Small intestine (tissue), 7 donors: ENCODE results near the gene BOC. TPM values are rescaled to one million over a fixed set of nuclear protein-coding genes. Genes with fewer than 3 reads are reported as not detected.

Source experiments
- DNase-seq, 2 donors: peaks; one replicate each; pipeline versions ENCODE4 v3.0.0 to v3.0.0-alpha.2; 2013
- FAIRE-seq: peaks from 2 replicates; lab custom pipeline; 2012; peaks lifted over from hg19 to GRCh38; lab: Jason Lieb, UNC
- H3K27ac ChIP-seq, 3 donors: one replicate each; pipeline ENCODE4 v1.5.1; 2013; ENCODE audit warnings: low read length in 2 of 3, mild to moderate bottlenecking in 2 of 3, control low read depth in 1 of 3, inconsistent platforms in 1 of 3, low read depth in 1 of 3, moderate library complexity in 1 of 3
- H3K27me3 ChIP-seq, 3 donors: one replicate each; pipeline ENCODE4 v1.6.1; 2013; ENCODE audit warnings: low read length in 3 of 3, inconsistent platforms in 1 of 3; ENCODE audit not compliant: control insufficient read depth in 3 of 3, insufficient read depth in 3 of 3
- H3K36me3 ChIP-seq, 3 donors: one replicate each; pipeline ENCODE4 v1.6.1; 2013; ENCODE audit warnings: low read length in 3 of 3, inconsistent platforms in 1 of 3, low read depth in 1 of 3, mild to moderate bottlenecking in 1 of 3, moderate library complexity in 1 of 3; ENCODE audit not compliant: control insufficient read depth in 3 of 3, insufficient read depth in 2 of 3
- H3K4me1 ChIP-seq, 3 donors: one replicate each; pipeline ENCODE4 v1.6.1; 2013; ENCODE audit warnings: low read length in 2 of 3, inconsistent platforms in 1 of 3, low read depth in 1 of 3, mild to moderate bottlenecking in 1 of 3, moderate library complexity in 1 of 3; ENCODE audit not compliant: control insufficient read depth in 3 of 3, insufficient read depth in 2 of 3
- H3K4me3 ChIP-seq, 3 donors: one replicate each; pipeline ENCODE4 v1.5.1; 2013; ENCODE audit warnings: low read length in 3 of 3, control low read depth in 1 of 3, inconsistent platforms in 1 of 3, low read depth in 1 of 3, mild to moderate bottlenecking in 1 of 3, moderate library complexity in 1 of 3
- H3K9me3 ChIP-seq, 2 donors: one replicate each; pipeline ENCODE4 v1.6.1; 2013; ENCODE audit warnings: low read depth in 1 of 2, low read length in 1 of 2; ENCODE audit not compliant: control insufficient read depth in 2 of 2, insufficient read depth in 1 of 2
- WGBS, 3 donors: extraction: QIAGEN DNeasy Blood & Tissue Kit; methylation state at CpG; one replicate each; pipeline ENCODE4 v1.1.7; 2013; 5-methylcytosine and 5-hydroxymethylcytosine counted together
- polyA plus RNA-seq, 4 donors: library from polyadenylated mRNA; stranded (reverse) in 3 of 4; unstranded in 1 of 4; fragments of 200-250 nt in 3 of 4; fragments of 120-200 nt in 1 of 4; gene quantifications; one replicate each; pipeline versions ENCODE4 v1.2.1 to v1.2.3, GENCODE V29; 2013
- donor health status: healthy with polysubstance abuse.
- donor health status: control.
- donor health status: control.
- donor health status: Bipolar disorder and iron deficiency.
- donor health status: healthy.

BOC gene
- polyA plus RNA-seq, 4 donors = 0.22 to 4.6 (median 2.9) TPM

DNA sequence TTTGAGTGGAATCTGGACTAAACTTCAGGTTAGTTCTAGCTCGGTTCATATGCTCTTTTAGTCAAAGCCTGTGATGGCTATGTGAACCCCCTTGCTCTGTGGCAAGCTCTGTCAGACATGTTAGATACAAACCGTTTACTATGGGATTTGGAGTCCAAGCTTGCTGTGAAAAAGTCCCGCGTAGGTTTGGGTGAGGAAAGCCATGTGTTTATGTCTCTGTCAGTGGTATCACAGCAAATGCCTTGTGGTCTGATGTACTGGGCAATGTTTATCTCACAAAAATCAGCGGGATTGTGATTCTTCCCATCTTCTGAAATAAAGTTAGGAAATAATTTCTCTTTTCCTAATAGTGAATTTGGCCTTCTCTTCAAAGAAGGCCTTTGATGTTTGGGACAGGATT, 5.0 kb downstream of the BOC start:
- Histone ChIP-seq H3K27ac (no peak overlapping the region), H3K27me3 (peaks cover 0 to 34% (median 0%) of the 10 kb centered on the region in 3 donors), H3K9me3 (no peaks in the 10 kb centered on the region), H3K4me3 (no peak overlapping the region), H3K4me1 (peaks cover 0 to 6% (median 0%) of the 10 kb centered on the region in 3 donors), H3K36me3 (peaks cover 0 to 2% (median 0%) of the 10 kb centered on the region in 3 donors)
- DNase-seq (no peak), FAIRE-seq (no peak)
- WGBS, 3 donors = 82 to 94% (median 85%) methylated on average over 5 of the region's 5 CpGs

DNA sequence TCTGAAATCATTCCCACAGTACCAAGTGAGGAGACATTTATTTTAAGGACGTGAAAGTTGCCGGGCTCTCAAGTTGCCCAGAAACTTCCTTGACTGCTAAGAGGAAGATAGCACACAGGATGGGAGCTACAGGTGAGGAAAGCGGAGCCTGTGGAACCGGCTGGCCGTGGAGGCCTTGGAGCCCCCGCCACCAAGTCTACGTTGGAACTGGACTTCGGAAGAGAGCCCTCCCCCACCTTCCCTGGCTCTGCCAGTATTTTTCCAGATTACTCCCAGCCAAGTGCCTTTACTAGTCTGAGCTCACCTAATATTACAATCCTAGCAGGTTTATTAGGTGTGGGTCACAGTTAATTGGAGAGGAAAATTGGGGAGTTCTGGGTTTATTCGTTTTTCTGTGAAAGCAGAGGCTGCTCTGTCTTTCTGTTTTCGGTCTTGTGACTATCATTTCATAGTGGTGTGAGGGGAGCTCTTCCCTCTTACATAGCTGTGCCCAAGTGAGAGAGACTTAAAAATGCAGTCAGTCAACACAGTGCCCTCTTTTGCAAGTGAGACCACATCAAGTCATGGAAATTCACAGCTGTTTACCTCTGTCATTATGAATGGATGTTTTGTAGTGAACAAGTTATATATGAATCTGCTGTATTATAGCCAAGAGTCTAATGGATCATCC, 6.8 kb downstream of the BOC start:
- Histone ChIP-seq H3K4me1 (no peaks in the 10 kb centered on the region), H3K4me3 (no peak overlapping the region), H3K36me3 (peaks cover 0 to 2% (median 0%) of the 10 kb centered on the region in 3 donors), H3K9me3 (no peaks in the 10 kb centered on the region), H3K27me3 (peaks cover 0 to 31% (median 0%) of the 10 kb centered on the region in 3 donors), H3K27ac (no peak overlapping the region)
- DNase-seq (no peak), FAIRE-seq (no peak)
- WGBS, 3 donors = 66 to 86% (median 75%) methylated on average over 10 of the region's 10 CpGs

DNA sequence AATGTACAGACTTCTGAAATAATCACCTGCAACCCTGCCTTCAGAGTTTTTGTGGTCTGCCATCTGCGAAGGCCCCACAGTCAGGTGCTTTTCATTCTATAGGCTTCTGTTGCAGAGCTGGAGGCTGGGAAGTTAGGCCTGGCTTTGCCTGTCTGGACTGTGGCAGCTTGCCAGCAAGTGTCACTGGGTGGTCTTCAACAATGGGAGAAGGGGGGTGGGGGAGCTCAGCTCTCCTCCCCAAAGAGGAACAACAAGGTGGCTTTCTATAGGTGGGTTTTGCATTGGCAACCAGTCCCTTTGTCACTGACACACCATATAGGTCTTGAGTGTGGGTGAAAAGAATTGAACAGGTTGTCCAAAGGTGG, 7.3 kb downstream of the BOC start:
- Histone ChIP-seq H3K27ac (no peak overlapping the region), H3K36me3 (peaks cover 0 to 2% (median 0%) of the 10 kb centered on the region in 3 donors), H3K4me3 (no peak overlapping the region), H3K9me3 (no peaks in the 10 kb centered on the region), H3K4me1 (no peaks in the 10 kb centered on the region), H3K27me3 (peaks cover 0 to 28% (median 0%) of the 10 kb centered on the region in 3 donors)
- FAIRE-seq = no peak
- DNase-seq = no peak
- WGBS, 3 donors = 77 to 92% (median 92%) methylated on average over 1 of the region's 1 CpG

DNA sequence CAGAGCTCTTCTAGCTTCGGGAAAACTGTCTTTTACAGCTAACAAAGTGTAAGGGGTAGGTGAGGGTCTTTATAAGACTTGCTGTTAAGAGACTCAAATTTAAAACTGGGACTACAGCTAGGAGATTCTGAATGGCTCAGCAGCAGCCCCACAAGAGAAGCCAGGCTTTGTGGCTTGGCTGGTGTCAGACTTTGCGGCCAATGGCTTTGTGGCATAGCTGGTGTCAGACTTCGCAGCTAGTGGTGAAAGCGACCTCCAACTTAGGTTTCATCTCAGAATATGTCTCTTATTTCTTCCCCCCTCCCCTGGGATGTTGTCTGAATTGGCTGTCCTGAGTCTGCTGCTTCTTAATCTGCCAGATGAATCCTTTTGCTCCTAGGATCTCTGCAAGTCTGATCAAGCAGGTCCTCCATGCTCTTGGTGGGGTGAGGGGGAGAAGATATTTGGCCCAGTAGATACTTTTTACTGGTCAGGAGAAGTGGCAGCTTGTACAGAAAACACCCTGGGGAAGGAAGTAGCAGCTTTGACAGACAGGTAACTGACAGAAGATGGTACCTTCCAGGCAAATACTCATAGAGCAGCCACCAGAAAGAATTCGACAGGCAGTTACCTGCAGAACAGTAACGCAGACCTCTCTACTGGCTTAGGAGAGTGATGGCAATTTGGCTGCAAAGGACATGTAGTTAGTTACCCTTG, 8.4 kb downstream of the BOC start:
- peaks cover 0 to 28% (median 0%) of the 10 kb centered on the region in 3 donors for H3K27me3 ChIP-seq
- H3K4me3 ChIP-seq = no peak overlapping the region
- H3K4me1 ChIP-seq = no peaks in the 10 kb centered on the region
- no peak for DNase-seq
- H3K36me3 ChIP-seq = peaks cover 0 to 4% (median 0%) of the 10 kb centered on the region in 3 donors
- FAIRE-seq = no peak
- no peaks in the 10 kb centered on the region for H3K9me3 ChIP-seq
- 56 to 65% (median 61%) methylated on average over 6 of the region's 6 CpGs for WGBS, 3 donors
- no peak overlapping the region for H3K27ac ChIP-seq

DNA sequence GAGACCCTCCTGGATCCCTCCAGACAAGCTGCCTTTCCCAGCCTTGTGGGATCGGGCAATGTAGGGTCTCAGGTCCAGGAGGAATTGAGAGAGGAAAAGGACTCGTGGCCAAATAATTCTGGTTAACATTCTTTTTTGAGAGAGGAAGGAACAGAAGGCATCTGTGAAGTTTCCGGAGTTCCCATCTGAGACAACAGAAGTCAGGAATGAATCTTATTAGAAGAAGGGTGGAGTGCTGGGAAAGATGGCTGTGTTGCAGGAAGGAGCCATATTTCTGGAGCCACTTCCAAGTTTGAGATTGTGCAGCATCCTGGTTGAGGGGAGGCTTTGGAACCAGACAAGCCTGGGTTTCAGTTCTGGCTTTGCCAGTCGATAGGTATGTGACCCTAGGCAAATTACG, 9.4 kb downstream of the BOC start:
- Histone ChIP-seq H3K27ac (no peak overlapping the region), H3K4me1 (no peaks in the 10 kb centered on the region), H3K9me3 (no peaks in the 10 kb centered on the region), H3K36me3 (peaks cover 0 to 4% (median 0%) of the 10 kb centered on the region in 3 donors), H3K4me3 (no peak overlapping the region), H3K27me3 (peaks cover 0 to 22% (median 0%) of the 10 kb centered on the region in 3 donors)
- FAIRE-seq = no peak
- 77 to 82% (median 79%) methylated on average over 5 of the region's 5 CpGs for WGBS, 3 donors
- DNase-seq = no peak

DNA sequence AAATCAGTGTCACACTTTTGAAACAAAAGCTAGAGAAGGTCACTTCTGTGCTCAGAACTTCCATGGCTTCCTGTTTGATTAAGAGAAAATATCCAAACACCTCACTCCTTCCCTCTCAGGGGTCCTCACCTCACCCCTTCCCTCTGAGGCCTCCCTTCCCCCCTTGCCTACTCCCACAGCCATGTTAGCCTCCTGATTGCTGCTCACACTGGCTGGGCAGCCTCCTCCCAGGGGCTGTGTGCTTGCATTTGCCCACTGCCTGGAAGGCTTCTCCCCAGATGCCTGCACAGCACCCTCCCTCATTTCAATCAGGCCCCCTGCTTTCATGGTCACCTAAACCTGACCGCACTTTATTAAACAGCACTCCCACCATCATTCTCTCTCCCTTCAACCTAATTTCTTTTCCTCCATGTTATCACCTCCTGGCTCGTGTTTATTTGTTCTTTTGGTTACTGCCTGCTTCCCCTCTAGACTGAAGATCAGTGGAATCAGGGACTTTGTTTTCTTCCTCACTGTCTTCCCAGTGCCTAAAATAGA, 10.4 kb downstream of the BOC start:
- 44 to 63% (median 54%) methylated on average over 2 of the region's 2 CpGs for WGBS, 3 donors
- Histone ChIP-seq H3K27ac (no peak overlapping the region), H3K27me3 (peaks cover 0 to 25% (median 0%) of the 10 kb centered on the region in 3 donors), H3K9me3 (no peaks in the 10 kb centered on the region), H3K4me3 (no peak overlapping the region), H3K4me1 (no peaks in the 10 kb centered on the region), H3K36me3 (peaks cover 0 to 4% (median 0%) of the 10 kb centered on the region in 3 donors)
- FAIRE-seq (no peak), DNase-seq (no peak)

DNA sequence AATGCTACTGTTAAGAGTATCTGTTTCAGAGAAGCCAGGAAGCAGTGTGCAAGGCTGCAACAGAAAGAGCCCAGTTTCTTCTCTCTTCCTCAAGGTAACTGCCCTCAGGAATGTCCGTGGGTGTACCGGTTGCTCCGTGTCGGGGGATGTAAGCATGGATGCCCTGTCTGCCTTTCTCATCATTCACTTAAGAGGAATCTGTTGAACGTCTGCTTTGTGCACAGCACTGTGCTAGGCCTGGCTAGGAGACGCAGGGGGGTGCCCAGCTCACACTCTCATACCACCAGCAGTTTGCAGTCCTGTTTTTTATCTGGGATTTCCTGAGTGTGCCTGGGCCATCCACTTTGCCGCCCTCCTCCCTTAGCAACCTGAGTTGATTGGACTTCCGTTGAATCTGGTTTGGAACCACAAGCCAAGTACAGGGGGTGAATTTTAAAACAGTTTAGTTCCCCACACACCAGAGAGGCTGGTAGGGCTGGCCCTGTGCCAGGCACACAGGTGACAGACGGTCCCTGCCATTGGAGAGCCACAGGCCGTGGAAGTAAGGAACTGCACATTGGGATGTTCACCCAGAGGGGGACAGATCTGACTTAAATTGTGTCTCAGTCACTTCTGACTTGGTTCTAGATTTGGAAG, 11.2 kb downstream of the BOC start:
- no peaks in the 10 kb centered on the region for H3K9me3 ChIP-seq
- no peak overlapping the region for H3K27ac ChIP-seq
- WGBS, 3 donors = 63 to 67% (median 66%) methylated on average over 10 of the region's 10 CpGs
- no peak overlapping the region for H3K4me3 ChIP-seq
- peaks cover 0 to 25% (median 0%) of the 10 kb centered on the region in 3 donors for H3K27me3 ChIP-seq
- no peak for DNase-seq
- H3K4me1 ChIP-seq = no peaks in the 10 kb centered on the region
- peaks cover 0 to 4% (median 0%) of the 10 kb centered on the region in 3 donors for H3K36me3 ChIP-seq
- no peak for FAIRE-seq
